IPS DF 6.9 (cell line): ENCODE measurements around the gene DAPK1.

ENCODE experiments used
- DNase-seq: peaks from one replicate; pipeline ENCODE4 v3.0.0-alpha.2; 2013; ENCODE audit warnings: low read depth, low spot score
- H3K27ac ChIP-seq: one replicate; pipeline ENCODE4 v1.5.1; 2013; ENCODE audit warnings: low read length, control low read depth
- H3K27me3 ChIP-seq: 2 replicates; pipeline ENCODE4 v1.6.1; 2013; ENCODE audit warnings: mild to moderate bottlenecking, low read length; ENCODE audit not compliant: control insufficient read depth, insufficient read depth
- H3K36me3 ChIP-seq: 2 replicates; pipeline ENCODE4 v1.6.1; 2013; ENCODE audit warnings: low read length; ENCODE audit not compliant: control insufficient read depth, insufficient read depth
- H3K4me1 ChIP-seq: 2 replicates; pipeline ENCODE4 v1.6.1; 2013; ENCODE audit warnings: low read length; ENCODE audit not compliant: control insufficient read depth, insufficient read depth
- H3K4me3 ChIP-seq: 2 replicates; pipeline ENCODE4 v1.5.1; 2013; ENCODE audit warnings: mild to moderate bottlenecking, low read length
- H3K9me3 ChIP-seq: 2 replicates; pipeline ENCODE4 v1.6.1; 2013; ENCODE audit warnings: low read length, inconsistent platforms; ENCODE audit not compliant: control insufficient read depth, insufficient read depth
- WGBS: extraction: QIAGEN DNeasy Blood & Tissue Kit; methylation state at CpG from one replicate; pipeline ENCODE4 v1.1.7; 2013; ENCODE audit warnings: mixed read lengths, missing lambda C conversion rate; ENCODE audit not compliant: insufficient read length, insufficient coverage; 5-methylcytosine and 5-hydroxymethylcytosine counted together

Gene DAPK1

GRCh38 chr9:87708986-87709728 lies 211.5 kb downstream of the DAPK1 start:
- Histone ChIP-seq H3K9me3 (no peaks in the 10 kb centered on the region), H3K27me3 (no peaks in the 10 kb centered on the region), H3K36me3 (peaks cover 19% of the 10 kb centered on the region), H3K4me1 (no peaks in the 10 kb centered on the region), H3K27ac (no peak overlapping the region), H3K4me3 (no peak overlapping the region)
- WGBS = no CpG with 5 or more reads among the region's 7 CpGs
- DNase-seq = no peak

DNA sequence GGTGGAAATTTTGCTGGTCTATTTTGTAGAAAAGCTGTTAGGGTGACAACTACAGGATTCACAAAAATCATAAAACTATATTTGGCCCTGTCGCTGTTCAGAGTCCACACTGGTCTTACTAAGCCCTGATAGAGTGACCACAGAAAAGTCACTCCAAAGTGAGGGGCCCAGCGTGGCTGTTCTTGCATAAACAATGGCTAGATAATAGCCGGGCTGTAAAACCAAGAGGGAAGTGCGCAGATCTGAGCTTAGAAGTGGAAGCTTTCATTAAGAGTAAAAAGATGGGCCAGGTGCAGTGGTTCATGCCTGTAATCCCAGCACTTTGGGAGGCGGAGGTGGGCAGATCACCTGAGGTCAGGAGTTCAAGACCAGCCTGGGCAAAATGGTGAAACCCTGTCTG lies 212.8 kb downstream of the DAPK1 start:
- Histone ChIP-seq H3K27ac (no peak overlapping the region), H3K4me1 (no peaks in the 10 kb centered on the region), H3K36me3 (peaks cover 19% of the 10 kb centered on the region), H3K27me3 (no peaks in the 10 kb centered on the region), H3K4me3 (no peak overlapping the region), H3K9me3 (no peaks in the 10 kb centered on the region)
- no peak for DNase-seq
- no CpG with 5 or more reads among the region's 5 CpGs for WGBS

- no peaks in the 10 kb centered on the region for H3K27me3 ChIP-seq
- WGBS = no CpG with 5 or more reads among the region's 9 CpGs
- no peak for DNase-seq
- no peak overlapping the region for H3K27ac ChIP-seq
- no peaks in the 10 kb centered on the region for H3K4me1 ChIP-seq
- no peaks in the 10 kb centered on the region for H3K9me3 ChIP-seq
- H3K36me3 ChIP-seq = peaks cover 5% of the 10 kb centered on the region
- H3K4me3 ChIP-seq = no peak overlapping the region
Measured at GRCh38 chr9:87711857-87712800, 214.5 kb downstream of the DAPK1 start.

DNA sequence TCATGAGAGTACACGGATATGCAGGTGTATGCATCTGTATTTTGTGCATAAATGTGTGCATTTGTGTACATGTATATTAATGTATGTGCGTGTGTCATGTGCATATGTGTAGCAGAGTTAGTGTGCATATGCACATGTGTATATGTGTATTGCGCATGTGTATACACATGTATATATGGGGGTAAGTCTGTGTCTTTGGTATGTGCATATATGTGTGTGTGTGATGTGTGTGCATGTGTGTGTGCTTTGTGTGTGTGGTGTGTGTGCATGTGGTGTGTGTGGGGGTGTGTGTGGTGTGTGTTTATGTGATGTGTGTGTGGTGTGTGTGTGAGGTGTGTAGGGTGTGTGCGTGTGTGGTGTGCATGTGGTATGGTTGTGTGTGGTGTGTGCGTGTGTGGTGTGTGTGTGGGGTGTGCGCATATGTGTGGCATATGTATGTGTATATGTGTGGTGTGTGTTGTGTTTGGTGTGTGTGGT lies 215.2 kb downstream of the DAPK1 start:
- Histone ChIP-seq H3K27me3 (no peaks in the 10 kb centered on the region), H3K27ac (no peak overlapping the region), H3K36me3 (peaks cover 3% of the 10 kb centered on the region; the same call in 1 of the 2 replicates), H3K4me1 (no peaks in the 10 kb centered on the region), H3K4me3 (no peak overlapping the region), H3K9me3 (no peaks in the 10 kb centered on the region)
- 100% methylated on average over 3 of the region's 6 CpGs for WGBS
- DNase-seq = no peak

DNA sequence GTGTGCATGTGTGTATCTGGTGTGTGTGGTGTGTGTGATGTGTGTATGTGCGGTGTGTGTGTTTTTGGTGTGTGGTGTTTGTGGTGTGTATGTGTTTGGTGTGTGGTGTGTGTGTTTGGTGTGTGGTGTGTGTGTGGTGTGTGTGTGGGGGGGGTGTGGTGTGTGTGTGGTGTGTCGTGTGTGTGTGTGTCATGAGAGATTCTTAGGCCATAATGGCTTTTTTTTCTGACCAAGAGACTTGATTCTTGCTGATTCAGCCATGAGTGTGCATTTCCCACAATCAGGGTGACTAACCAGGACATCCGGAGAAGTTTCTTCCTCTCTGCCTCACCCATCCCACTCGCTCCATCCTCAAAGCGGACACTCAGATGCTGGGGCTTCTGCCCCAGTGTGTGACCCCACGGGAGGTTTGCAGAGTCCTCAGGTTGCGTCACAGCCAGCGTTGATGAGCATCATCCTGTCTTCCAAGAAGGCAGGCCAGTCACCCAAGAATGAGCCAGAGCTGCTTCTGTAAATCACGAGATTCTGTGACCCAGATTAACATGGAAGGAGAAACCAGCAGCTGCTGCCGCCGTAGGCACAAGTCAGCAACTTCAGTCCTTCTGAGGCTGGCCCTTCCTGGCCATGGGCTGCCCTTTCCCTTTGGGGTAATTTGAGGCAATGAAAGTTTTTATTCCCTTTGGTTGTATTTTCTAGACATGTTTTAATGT lies 215.8 kb downstream of the DAPK1 start:
- Histone ChIP-seq H3K36me3 (no peaks in the 10 kb centered on the region), H3K4me1 (no peaks in the 10 kb centered on the region), H3K4me3 (no peak overlapping the region), H3K9me3 (no peaks in the 10 kb centered on the region), H3K27me3 (no peaks in the 10 kb centered on the region), H3K27ac (no peak overlapping the region)
- no peak for DNase-seq
- WGBS = 100% methylated on average over 2 of the region's 11 CpGs

DNA sequence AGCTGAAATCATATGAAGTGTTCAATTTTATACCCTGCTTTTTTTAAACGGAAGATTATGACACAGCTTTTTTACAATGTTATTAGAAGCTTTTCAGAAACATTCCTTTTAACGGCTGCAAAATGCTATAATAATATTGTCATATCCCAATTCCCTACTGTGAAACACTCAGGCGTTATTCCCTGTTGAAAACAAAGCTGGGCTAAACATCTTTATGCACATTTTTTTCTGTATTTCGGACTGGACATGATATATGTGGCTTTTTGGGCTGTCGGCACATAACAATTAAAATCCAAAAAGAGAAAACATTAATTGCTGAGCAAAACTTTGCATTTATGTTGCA lies 216.3 kb downstream of the DAPK1 start:
- H3K4me1 ChIP-seq = no peaks in the 10 kb centered on the region
- H3K9me3 ChIP-seq = no peaks in the 10 kb centered on the region
- H3K27ac ChIP-seq = no peak overlapping the region
- no CpG with 5 or more reads among the region's 5 CpGs for WGBS
- no peaks in the 10 kb centered on the region for H3K27me3 ChIP-seq
- no peaks in the 10 kb centered on the region for H3K36me3 ChIP-seq
- no peak for DNase-seq
- no peak overlapping the region for H3K4me3 ChIP-seq

GRCh38 chr9:87714819-87715218 lies 217.2 kb downstream of the DAPK1 start:
- Histone ChIP-seq H3K4me3 (no peak overlapping the region), H3K9me3 (no peaks in the 10 kb centered on the region), H3K4me1 (no peaks in the 10 kb centered on the region), H3K27ac (no peak overlapping the region), H3K36me3 (no peaks in the 10 kb centered on the region), H3K27me3 (no peaks in the 10 kb centered on the region)
- DNase-seq = no peak
- no CpG with 5 or more reads among the region's 2 CpGs for WGBS

DNA sequence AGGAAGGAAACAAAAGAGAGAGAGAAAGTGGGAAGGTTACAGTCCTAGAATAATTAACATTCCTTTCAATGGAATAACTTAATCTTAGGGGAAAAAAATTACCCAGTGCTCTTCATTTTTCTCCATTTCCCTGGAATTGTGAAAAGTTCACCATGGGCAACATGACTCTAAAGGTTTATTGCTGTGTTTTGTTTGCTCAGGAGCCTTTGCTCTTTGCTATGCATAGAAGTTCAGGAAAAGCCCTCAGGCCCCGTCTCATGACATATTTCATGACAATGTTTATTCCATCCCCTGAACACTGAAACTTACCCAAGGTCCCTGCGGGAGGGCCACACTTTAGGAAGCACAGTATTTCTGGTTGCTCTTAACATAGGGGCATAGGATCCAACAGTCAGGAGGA lies 218.5 kb downstream of the DAPK1 start:
- DNase-seq = no peak
- no peak overlapping the region for H3K27ac ChIP-seq
- no peaks in the 10 kb centered on the region for H3K9me3 ChIP-seq
- no peaks in the 10 kb centered on the region for H3K36me3 ChIP-seq
- no peaks in the 10 kb centered on the region for H3K27me3 ChIP-seq
- no peaks in the 10 kb centered on the region for H3K4me1 ChIP-seq
- H3K4me3 ChIP-seq = no peak overlapping the region
- WGBS = no CpG with 5 or more reads among the region's 2 CpGs

DNA sequence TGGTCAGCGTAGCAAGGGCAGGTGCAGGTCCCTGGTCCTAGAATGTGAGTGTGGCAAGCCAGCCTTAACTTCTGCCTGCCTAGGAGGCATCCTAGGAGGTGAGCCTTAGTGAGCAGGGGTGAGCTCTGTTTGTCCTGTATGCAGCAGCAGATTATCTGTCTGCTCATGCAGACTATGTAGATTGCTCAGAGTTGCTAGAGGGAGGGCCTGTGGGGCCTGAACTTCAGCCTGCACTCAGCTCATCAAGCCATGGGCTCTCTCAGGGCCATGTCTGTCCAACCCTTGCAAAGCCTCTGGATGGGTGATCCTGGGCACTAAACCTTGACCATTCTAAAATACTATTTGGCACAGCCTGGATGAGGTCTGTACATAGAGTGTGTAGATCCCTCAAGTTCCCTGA lies 219.8 kb downstream of the DAPK1 start:
- Histone ChIP-seq H3K36me3 (no peaks in the 10 kb centered on the region), H3K9me3 (no peaks in the 10 kb centered on the region), H3K4me3 (no peak overlapping the region), H3K4me1 (no peaks in the 10 kb centered on the region), H3K27me3 (no peaks in the 10 kb centered on the region), H3K27ac (no peak overlapping the region)
- WGBS = no CpG with 5 or more reads among the region's 1 CpG
- no peak for DNase-seq

DNA sequence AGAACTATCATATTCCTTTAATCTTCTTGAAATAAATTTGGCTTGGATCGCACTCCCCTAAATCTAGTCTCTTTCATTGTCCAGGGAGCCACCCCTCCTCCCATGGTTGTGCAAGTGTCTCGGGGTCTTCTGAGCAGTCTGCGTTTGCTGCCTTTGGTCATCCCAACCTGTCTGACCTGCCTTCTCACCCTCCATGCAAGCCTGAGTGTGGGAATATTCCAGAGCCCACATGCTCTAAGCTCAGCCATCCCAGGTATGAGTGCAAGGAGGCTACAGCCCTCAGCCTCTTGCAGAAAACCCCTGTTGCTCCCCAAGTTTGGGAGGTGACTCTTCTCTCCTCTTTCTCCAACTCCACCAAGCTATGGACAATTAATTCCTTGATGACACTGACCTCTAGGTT lies 220.6 kb downstream of the DAPK1 start:
- Histone ChIP-seq H3K4me3 (no peak overlapping the region), H3K27ac (no peak overlapping the region), H3K36me3 (no peaks in the 10 kb centered on the region), H3K4me1 (no peaks in the 10 kb centered on the region), H3K27me3 (no peaks in the 10 kb centered on the region), H3K9me3 (no peaks in the 10 kb centered on the region)
- WGBS = no CpG with 5 or more reads among the region's 3 CpGs
- no peak for DNase-seq
